GM13977 (cell line): Measurements from ENCODE around the gene KCNMA1.

Source experiments
- DNase-seq: peaks from one replicate; pipeline ENCODE4 v3.0.0; 2012; ENCODE audit warnings: low spot score
- in situ Hi-C: fragments of 300-500 bp; cut with MboI; formaldehyde crosslinking; loops from one replicate; pipeline ENCODE4 v1.12.0; 2022; ENCODE audit warnings: low sequenced_read_pairs, low pct_unique_long_range_greater_than_20kb, mixed read lengths, inconsistent platforms; ENCODE audit not compliant: unreplicated experiment
- TF ChIP-seq, protein P1 (sequence below): IDR thresholded peaks from 2 replicates; pipeline ENCODE4 v1.5.1; 2012; ENCODE audit warnings: mild to moderate bottlenecking, control low read depth; ENCODE audit not compliant: insufficient read depth; ENCODE audit errors: extremely low read depth, missing control alignments

The KCNMA1 gene

DNA sequence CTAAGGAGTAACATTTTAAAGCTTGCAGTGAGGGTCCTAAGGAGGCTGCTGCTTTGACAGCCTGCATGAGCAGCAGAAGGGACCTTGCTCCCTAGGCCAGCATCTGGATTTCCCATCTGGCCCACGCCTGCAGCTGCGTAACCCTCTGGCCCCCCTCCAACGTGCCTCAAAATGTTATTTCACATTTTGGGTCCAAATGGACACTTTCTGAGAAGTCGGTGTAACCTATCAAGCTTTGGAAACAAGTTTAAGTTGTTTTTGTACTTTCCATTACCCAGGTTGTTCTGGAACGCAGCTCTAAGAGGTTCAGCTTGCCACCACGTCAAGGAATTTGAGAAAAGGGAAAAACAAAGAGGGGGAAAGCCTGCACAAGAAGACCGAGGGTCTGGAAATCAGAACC, 338.3 kb downstream of the KCNMA1 start:
- TF ChIP-seq, protein P1, sequence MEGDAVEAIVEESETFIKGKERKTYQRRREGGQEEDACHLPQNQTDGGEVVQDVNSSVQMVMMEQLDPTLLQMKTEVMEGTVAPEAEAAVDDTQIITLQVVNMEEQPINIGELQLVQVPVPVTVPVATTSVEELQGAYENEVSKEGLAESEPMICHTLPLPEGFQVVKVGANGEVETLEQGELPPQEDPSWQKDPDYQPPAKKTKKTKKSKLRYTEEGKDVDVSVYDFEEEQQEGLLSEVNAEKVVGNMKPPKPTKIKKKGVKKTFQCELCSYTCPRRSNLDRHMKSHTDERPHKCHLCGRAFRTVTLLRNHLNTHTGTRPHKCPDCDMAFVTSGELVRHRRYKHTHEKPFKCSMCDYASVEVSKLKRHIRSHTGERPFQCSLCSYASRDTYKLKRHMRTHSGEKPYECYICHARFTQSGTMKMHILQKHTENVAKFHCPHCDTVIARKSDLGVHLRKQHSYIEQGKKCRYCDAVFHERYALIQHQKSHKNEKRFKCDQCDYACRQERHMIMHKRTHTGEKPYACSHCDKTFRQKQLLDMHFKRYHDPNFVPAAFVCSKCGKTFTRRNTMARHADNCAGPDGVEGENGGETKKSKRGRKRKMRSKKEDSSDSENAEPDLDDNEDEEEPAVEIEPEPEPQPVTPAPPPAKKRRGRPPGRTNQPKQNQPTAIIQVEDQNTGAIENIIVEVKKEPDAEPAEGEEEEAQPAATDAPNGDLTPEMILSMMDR, result no peak
- DNase-seq, result no peak
- in situ Hi-C loops, result no loop called here

DNA sequence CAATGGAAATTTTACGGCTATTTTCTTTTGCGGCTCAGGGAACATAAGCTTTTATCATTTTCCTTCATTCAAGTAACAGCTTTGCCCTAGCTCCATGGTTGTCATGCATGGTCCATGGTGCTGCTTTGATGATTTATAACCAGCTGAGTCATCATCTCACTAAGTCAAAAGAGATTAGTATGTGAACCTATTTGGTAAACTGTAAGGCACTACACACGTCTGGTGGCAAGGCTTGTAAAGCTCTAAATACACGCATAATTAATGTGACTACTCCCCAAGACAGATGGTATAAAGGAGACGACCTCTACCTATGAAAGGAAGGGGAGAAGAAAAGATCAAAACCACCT, 340.2 kb downstream of the KCNMA1 start:
- TF ChIP-seq, protein P1, result no peak
- DNase-seq, result no peak
- in situ Hi-C loops, result no loop called here

DNA sequence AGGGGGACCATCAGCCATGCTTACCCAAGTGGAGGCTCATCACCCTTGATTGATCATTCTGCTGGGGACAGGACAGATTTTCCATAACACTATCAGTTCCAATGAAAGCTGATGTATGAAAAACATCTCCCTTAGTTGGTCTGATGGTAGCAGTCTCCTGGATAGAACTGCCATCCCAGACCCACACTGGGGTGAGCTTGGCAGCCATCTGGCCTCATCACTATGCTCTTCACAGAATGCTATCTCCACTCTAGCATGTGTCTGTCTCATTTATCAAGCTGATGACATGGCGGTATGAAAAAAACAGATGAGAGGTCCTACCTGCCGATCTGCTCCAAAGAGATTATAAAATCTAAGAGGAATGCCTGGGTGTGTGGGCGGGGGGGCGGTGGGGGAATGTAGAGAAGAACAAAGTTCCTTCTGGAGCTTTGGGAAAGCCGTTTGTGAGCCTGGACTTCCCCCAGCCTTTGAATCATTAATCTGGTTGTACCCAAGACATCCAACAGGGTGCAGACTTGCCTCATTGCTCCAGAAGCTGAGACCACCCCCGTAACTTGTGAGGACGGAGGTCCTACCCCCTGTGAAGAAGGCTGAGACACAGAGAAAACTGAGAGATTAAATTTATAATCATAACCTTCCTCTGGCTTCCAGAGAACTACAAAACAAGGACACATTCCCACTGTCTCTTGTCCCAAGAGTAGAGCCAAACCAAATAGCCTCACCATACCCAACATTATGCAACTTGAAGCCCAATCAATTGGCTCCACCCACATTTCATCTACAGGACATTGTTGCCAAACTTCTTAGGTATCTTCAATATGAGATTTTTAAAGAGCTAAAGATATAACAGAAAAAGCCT, 340.8 kb downstream of the KCNMA1 start:
- no peak for DNase-seq
- in situ Hi-C loops, result no loop called here
- TF ChIP-seq, protein P1, result no peak

DNA sequence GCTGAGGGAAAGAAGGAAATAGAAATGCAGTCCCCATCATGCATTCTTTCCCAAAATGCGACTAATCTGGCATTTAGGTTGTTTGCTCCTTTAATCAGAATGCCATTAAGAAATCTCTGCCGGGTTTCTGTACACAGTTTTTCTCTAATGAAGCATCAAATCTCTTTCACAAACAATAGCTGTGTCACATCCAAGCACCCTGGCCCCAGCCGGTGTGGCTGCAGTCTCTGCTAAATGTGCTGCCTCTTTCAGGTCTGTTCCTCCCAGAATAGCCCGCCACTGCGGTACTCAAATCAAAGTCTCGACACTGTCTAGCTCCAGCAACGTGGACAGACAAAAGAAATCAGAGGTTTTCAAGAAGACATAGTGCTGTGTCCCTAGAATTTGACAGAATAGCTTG, 343.8 kb downstream of the KCNMA1 start:
- no peak for DNase-seq
- TF ChIP-seq, protein P1, result no peak
- in situ Hi-C loops, result no loop called here

DNA sequence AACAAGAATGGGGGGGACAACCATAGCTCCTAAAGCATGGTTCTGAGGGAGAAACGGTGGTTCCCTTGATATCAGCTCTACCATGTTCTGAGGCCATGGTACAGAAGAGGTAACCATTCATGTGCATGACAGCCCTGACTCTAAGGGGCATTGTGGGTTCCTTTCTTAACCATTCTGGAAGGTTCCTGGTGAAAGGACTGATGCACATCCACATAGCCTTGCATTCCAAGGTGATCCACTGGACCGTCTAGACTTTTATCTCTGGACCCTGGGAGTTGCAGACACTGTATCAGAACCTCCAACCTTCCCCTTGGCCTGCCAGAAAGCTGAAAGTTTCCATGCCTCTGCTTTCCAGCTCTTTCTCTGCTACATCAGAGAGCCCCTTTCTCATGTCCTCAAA, 344.3 kb downstream of the KCNMA1 start:
- no peak for DNase-seq
- in situ Hi-C loops, result no loop called here
- TF ChIP-seq, protein P1, result no peak

DNA sequence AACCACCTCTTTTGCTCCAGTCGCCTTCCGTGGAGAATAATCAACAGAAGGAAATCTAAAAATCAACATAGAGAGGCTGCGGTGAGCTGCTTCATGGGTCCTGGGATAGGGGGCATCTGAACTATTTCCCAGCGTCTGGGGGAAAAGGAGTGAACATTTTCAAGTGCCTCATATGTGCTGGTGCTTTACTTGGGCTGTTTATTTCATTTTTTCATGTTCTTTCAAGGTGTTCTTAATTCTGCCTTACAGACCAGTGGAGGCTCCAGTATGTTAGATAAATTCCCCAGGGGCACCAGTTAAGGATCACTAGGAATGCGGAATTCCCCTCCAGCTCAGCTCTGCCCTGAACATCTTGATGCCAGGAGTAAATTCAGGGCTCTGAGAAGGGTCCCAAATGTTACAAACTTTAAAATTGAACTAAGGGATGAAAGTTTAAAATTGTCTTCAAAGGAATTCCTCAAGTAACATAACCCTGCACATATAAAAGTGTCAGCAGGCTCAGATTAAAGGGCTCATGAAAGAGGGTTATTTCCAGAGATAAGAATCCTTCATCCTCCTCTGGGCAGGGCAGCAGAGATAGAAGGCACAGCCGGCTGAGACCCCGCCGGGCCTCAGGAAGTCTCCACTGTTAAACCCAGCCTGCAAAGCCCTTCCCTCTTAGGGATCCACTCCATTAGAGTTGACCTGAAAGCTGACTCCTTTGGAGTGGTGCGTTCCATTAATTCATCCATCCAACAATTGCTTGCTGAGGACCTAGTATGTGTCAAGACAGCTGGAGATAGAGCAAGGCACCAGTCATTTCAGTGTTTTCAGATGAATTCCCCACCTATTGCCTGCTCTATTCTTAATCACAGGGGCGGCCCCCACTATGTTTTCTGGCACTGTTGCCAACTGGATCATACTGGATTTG, 345.8 kb downstream of the KCNMA1 start:
- in situ Hi-C loops, result no loop called here
- DNase-seq, result no peak
- TF ChIP-seq, protein P1, result no peak
